K562 (cell line): ENCODE measurements around the gene NIPAL3. TPM values are rescaled to one million over a fixed set of nuclear protein-coding genes. Genes with fewer than 3 reads are reported as not detected.

Source experiments
- ATAC-seq: fragments of 200-7000 bp; cut with Tn5 transposase; 3 replicates; pipeline ENCODE4 v1.9.1; 2020; ENCODE audit warnings: moderate library complexity
- BruUV-seq: library from RNA; stranded (reverse); fragments of 400-500 nt; replicated peaks from 2 replicates; lab custom pipeline; 2021; lab: Mats Ljungman, UMichigan
- CTCF ChIA-PET: fragments of 300-600 bp; formaldehyde crosslinking; extraction: SDS; loops from one replicate; lab custom pipeline; 2021; ENCODE audit warnings: low intra/inter-chr PET ratio; lab: Yijun Ruan, JAX
- POLR2A ChIA-PET: fragments of 300-600, 350-650 bp; sonication (Branson Sonifier 250); formaldehyde crosslinking; extraction: SDS; loops from one replicate; lab custom pipeline; 2021; ENCODE audit warnings: antibody characterized with exemption, inconsistent platforms; lab: Yijun Ruan, JAX
- DNase-seq, 4 experiments: peaks; one replicate each; pipeline versions ENCODE4 v3.0.0 to v3.0.0-alpha.2; 2011 to 2018; ENCODE audit warnings: low spot score in 3 of 4, mixed read lengths in 3 of 4; ENCODE audit errors: extremely low read depth in 1 of 4
- FAIRE-seq: peaks from 2 replicates; lab custom pipeline; 2011; peaks lifted over from hg19 to GRCh38; lab: Jason Lieb, UNC
- H2AFZ ChIP-seq: 2 replicates; pipeline ENCODE4 v1.6.0; 2011; ENCODE audit warnings: low read depth, low read length, control low read depth, inconsistent platforms
- H3K27ac ChIP-seq: fragments of 200-600 bp; 3 replicates; pipeline ENCODE4 v1.8.0; 2011; ENCODE audit warnings: low read depth, mild to moderate bottlenecking, control low read depth, inconsistent platforms, low read length, moderate library complexity, mixed read lengths; ENCODE audit errors: extremely low read depth
- H3K27me3 ChIP-seq, 2 experiments: fragments of 300-600 bp in 1 of 2; 2 replicates in 1 of 2; 3 replicates in 1 of 2; pipeline versions ENCODE4 v1.6.0 to v1.8.0; 2011; ENCODE audit warnings: inconsistent platforms in 2 of 2, low read length in 2 of 2, mild to moderate bottlenecking in 1 of 2, mixed read lengths in 1 of 2, moderate library complexity in 1 of 2; ENCODE audit not compliant: control insufficient read depth in 2 of 2, insufficient read depth in 2 of 2
- H3K36me3 ChIP-seq: fragments of 300-600 bp; 3 replicates; pipeline ENCODE4 v1.8.0; 2011; ENCODE audit warnings: mild to moderate bottlenecking, low read length, inconsistent platforms; ENCODE audit not compliant: control insufficient read depth, insufficient read depth
- H3K4me1 ChIP-seq, 2 experiments: fragments of 200-600 bp in 1 of 2; replicated peaks in 1 of 2; 2 replicates in 1 of 2; 3 replicates in 1 of 2; pipeline versions ENCODE4 v1.5.1 to v1.8.0; 2011; ENCODE audit warnings: inconsistent platforms in 2 of 2, low read length in 2 of 2, mild to moderate bottlenecking in 1 of 2, mixed read lengths in 1 of 2, moderate library complexity in 1 of 2; ENCODE audit not compliant: control insufficient read depth in 2 of 2, insufficient read depth in 2 of 2
- H3K4me2 ChIP-seq: 2 replicates; pipeline ENCODE4 v1.6.1; 2011; ENCODE audit warnings: low read length, control low read depth, inconsistent platforms, mixed read lengths; ENCODE audit not compliant: insufficient read depth
- H3K4me3 ChIP-seq: fragments of 200-600 bp; sonication (generic), shearing (Covaris generic); 2 replicates; pipeline ENCODE4 v1.5.1; 2016; ENCODE audit warnings: control low read depth, inconsistent platforms
- H3K79me2 ChIP-seq: fragments of 200-600 bp; 3 replicates; pipeline ENCODE4 v1.8.0; 2011; ENCODE audit warnings: low read length, inconsistent platforms; ENCODE audit not compliant: control insufficient read depth, insufficient read depth
- H3K9ac ChIP-seq, 2 experiments: 2 replicates each; pipeline versions ENCODE4 v1.6.0 to v1.6.1; 2011; ENCODE audit warnings: low read depth in 2 of 2, low read length in 2 of 2, control low read depth in 1 of 2, inconsistent platforms in 1 of 2, mild to moderate bottlenecking in 1 of 2, mixed read lengths in 1 of 2; ENCODE audit not compliant: insufficient read depth in 1 of 2
- H3K9me1 ChIP-seq: one replicate; pipeline ENCODE4 v1.6.0; 2011; ENCODE audit warnings: inconsistent platforms, mild to moderate bottlenecking, low read length, moderate library complexity; ENCODE audit not compliant: control insufficient read depth, insufficient read depth
- H3K9me3 ChIP-seq: replicated peaks from 2 replicates; pipeline ENCODE4 v1.5.1; 2011; ENCODE audit warnings: low read depth, low read length, inconsistent platforms; ENCODE audit not compliant: control insufficient read depth, insufficient read depth
- H4K20me1 ChIP-seq: replicated peaks from 2 replicates; pipeline ENCODE4 v1.6.1; 2011; ENCODE audit warnings: low read length, inconsistent platforms, mixed read lengths; ENCODE audit not compliant: control insufficient read depth, insufficient read depth
- CBX1 ChIP-seq: sonication (generic); IDR thresholded peaks from 2 replicates; pipeline ENCODE4 v1.6.1; 2016; ENCODE audit warnings: antibody characterized with exemption, low read depth, mild to moderate bottlenecking
- MTA3 ChIP-seq: fragments of 450-650 bp; formaldehyde crosslinking; IDR thresholded peaks from 2 replicates; pipeline ENCODE4 v1.6.1; 2017; ENCODE audit warnings: mild to moderate bottlenecking, borderline replicate concordance
- PML ChIP-seq: IDR thresholded peaks from 2 replicates; pipeline ENCODE4 v1.6.1; 2012; ENCODE audit warnings: low read length, inconsistent platforms
- ZNF143 ChIP-seq: sonication (generic); formaldehyde crosslinking; IDR thresholded peaks from 2 replicates; pipeline ENCODE4 v1.9.0; 2022; ENCODE audit warnings: mild to moderate bottlenecking, missing genetic modification reagents
- WGBS: fragments of 100-300 bp; shearing (Covaris generic); methylation state at CpG from one replicate; pipeline ENCODE4 v1.1.6; 2016; ENCODE audit warnings: low coverage, mixed read lengths; ENCODE audit not compliant: insufficient coverage; ENCODE audit errors: missing lambda C conversion rate; 5-methylcytosine and 5-hydroxymethylcytosine counted together
- in situ Hi-C: fragments of 300-500 bp; cut with MboI; formaldehyde crosslinking; loops from 4 replicates; pipeline ENCODE4 v1.15.0; 2018; ENCODE audit warnings: inconsistent platforms, mixed read lengths
- intact Hi-C: fragments of 100-400 bp; cut with micrococcal nuclease; formaldehyde crosslinking; loops from 2 replicates; pipeline ENCODE4 v1.14.2; 2022
- polyA plus RNA-seq, 8 experiments: library from polyadenylated mRNA; depleted of rRNA in 4 of 8; stranded (reverse) in 5 of 8; unstranded in 3 of 8; fragments of >200 nt; fragmentation: Nextera tagmentation in 2 of 8; fragmentation: Illumina TruSeq in 1 of 8; extraction: Ambion mirVana in 2 of 8; extraction: Trizol in 1 of 8; gene quantifications; 2 replicates each; pipeline versions ENCODE4 v1.2.1 to v1.2.3, GENCODE V29; 2011 to 2014; ENCODE audit warnings: inconsistent platforms in 1 of 8, missing spikeins in 1 of 8
- total RNA-seq, 7 experiments: library from RNA; depleted of rRNA in 6 of 7; stranded (reverse); fragments of >200 nt in 6 of 7; fragmentation: Illumina TruSeq in 2 of 7; extraction: Trizol in 2 of 7; gene quantifications; 2 replicates each; pipeline versions ENCODE4 v1.2.1 to v1.2.3, GENCODE V29; 2011 to 2021; ENCODE audit warnings: low replicate concordance in 1 of 7
- TF ChIP-seq, protein P1 (sequence below), 2 experiments: fragments of 450-650 bp; conservative IDR thresholded peaks; 2 replicates each; pipeline ENCODE4 v1.6.1; 2017; ENCODE audit warnings: mild to moderate bottlenecking in 2 of 2, moderate library complexity in 2 of 2
- TF ChIP-seq, protein P2 (sequence below): IDR thresholded peaks from 3 replicates; pipeline ENCODE4 v1.6.1; 2011; ENCODE audit warnings: borderline replicate concordance, mild to moderate bottlenecking, moderate library complexity; ENCODE audit not compliant: insufficient read length; ENCODE audit errors: extremely low read depth

NIPAL3 gene
- total and polyA plus RNA-seq, 9 of the 15 experiments (the other 6 are each of a cell fraction or from before 2014, with no cell fraction given) = 10.5 to 26.3 (median 16.0) TPM

DNA sequence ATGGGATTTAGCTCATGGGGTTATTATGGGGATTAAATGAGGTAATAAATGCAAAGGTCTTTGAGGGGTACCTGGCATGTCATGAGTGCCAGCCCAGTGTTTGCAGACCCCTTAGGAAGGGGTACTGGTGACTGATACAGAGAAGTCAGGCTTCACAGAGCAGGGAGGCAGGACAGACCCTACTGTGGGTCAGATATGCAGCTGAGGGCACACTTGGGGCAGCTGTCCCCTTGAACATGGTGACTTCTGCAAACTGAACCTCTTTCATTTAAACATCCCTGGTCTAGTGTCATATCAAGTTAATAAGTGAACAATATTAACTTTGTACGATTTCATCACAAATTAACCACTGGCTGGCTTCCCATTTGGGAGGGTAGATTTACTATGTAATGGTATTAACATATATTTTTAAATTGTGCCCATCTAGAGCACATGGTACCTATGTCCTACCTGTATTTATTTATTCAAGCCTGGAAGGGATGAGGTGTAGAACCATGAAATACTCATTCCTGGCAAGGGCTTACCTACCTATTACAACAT lies 27.9 kb upstream of the NIPAL3 start:
- intact Hi-C loops = no loop called here
- Histone ChIP-seq H3K4me2 (no peak overlapping the region), H3K4me3 (no peak overlapping the region), H3K27me3 (peaks cover 0 to 17% of the 10 kb centered on the region in 2 experiments; a peak in 3 of 5 replicates), H4K20me1 (peaks cover 5% of the 10 kb centered on the region; the same call in 1 of the 2 replicates), H3K27ac (no peak overlapping the region), H3K9me1 (no peaks in the 10 kb centered on the region), H3K9me3 (no peaks in the 10 kb centered on the region), H3K79me2 (no peaks in the 10 kb centered on the region), H3K36me3 (no peaks in the 10 kb centered on the region), H3K9ac (no peak overlapping the region), H3K4me1 (no peaks in the 10 kb centered on the region), H2AFZ (no peak overlapping the region)
- CTCF ChIA-PET = interaction anchor here (7.3 kb wide), 1 partner anchor 188 kb away, joined by 222 read pairs; no protein-coding TSS in a partner anchor
- DNase-seq (no peak), FAIRE-seq (no peak), ATAC-seq (no peak)
- WGBS = 0% methylated on average over 1 of the region's 1 CpG
- in situ Hi-C loops = no loop called here
- TF ChIP-seq PML (no peak), MTA3 (no peak), ZNF143 (no peak), CBX1 (no peak)
- TF ChIP-seq, protein P1, sequence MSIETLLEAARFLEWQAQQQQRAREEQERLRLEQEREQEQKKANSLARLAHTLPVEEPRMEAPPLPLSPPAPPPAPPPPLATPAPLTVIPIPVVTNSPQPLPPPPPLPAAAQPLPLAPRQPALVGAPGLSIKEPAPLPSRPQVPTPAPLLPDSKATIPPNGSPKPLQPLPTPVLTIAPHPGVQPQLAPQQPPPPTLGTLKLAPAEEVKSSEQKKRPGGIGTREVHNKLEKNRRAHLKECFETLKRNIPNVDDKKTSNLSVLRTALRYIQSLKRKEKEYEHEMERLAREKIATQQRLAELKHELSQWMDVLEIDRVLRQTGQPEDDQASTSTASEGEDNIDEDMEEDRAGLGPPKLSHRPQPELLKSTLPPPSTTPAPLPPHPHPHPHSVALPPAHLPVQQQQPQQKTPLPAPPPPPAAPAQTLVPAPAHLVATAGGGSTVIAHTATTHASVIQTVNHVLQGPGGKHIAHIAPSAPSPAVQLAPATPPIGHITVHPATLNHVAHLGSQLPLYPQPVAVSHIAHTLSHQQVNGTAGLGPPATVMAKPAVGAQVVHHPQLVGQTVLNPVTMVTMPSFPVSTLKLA (conservative IDR thresholded peaks at IDR 0.05) = no peak
- TF ChIP-seq, protein P2, sequence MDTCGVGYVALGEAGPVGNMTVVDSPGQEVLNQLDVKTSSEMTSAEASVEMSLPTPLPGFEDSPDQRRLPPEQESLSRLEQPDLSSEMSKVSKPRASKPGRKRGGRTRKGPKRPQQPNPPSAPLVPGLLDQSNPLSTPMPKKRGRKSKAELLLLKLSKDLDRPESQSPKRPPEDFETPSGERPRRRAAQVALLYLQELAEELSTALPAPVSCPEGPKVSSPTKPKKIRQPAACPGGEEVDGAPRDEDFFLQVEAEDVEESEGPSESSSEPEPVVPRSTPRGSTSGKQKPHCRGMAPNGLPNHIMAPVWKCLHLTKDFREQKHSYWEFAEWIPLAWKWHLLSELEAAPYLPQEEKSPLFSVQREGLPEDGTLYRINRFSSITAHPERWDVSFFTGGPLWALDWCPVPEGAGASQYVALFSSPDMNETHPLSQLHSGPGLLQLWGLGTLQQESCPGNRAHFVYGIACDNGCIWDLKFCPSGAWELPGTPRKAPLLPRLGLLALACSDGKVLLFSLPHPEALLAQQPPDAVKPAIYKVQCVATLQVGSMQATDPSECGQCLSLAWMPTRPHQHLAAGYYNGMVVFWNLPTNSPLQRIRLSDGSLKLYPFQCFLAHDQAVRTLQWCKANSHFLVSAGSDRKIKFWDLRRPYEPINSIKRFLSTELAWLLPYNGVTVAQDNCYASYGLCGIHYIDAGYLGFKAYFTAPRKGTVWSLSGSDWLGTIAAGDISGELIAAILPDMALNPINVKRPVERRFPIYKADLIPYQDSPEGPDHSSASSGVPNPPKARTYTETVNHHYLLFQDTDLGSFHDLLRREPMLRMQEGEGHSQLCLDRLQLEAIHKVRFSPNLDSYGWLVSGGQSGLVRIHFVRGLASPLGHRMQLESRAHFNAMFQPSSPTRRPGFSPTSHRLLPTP = no peak
- POLR2A ChIA-PET = interaction anchor here (0.7 to 1.6 kb wide), 3 partner anchors 14 to 449 kb away, joined by 3 to 4 read pairs (median 3); no protein-coding TSS in a partner anchor
- no TSS peak for BruUV-seq
